Pancreas (tissue), 10 donors: Measurements from ENCODE around the gene BCAS3. TPM values are rescaled to one million over a fixed set of nuclear protein-coding genes. Genes with fewer than 3 reads are reported as not detected.

Experiments used
- ATAC-seq, 4 donors: fragments of 200-7000 bp; cut with Tn5 transposase; one replicate each; pipeline versions ENCODE4 v1.8.0 to v1.9.1; 2020; ENCODE audit warnings: mild to moderate bottlenecking in 4 of 4, moderate library complexity in 4 of 4
- DNase-seq, 6 donors: peaks; one replicate each; pipeline ENCODE4 v3.0.0-alpha.2; 2020
- FAIRE-seq: peaks from 2 replicates; lab custom pipeline; 2012; peaks lifted over from hg19 to GRCh38; lab: Jason Lieb, UNC
- H3K27ac ChIP-seq, 4 donors: fragments of 200-600 bp; sonication (generic); 1 replicate in 3 of 4; 2 replicates in 1 of 4; pipeline versions ENCODE4 v1.5.0 to v1.8.0; 2020
- H3K27me3 ChIP-seq, 4 donors: fragments of 200-600 bp; one replicate each; pipeline ENCODE4 v1.8.0; 2021
- H3K36me3 ChIP-seq, 3 donors: fragments of 200-600 bp; sonication (generic) in 1 of 3; one replicate each; pipeline versions ENCODE4 v1.5.0 to v1.8.0; 2020 to 2021
- H3K4me1 ChIP-seq, 3 donors: fragments of 200-600 bp; one replicate each; pipeline ENCODE4 v1.8.0; 2021
- H3K4me3 ChIP-seq, 4 donors: fragments of 200-600 bp; sonication (generic) in 2 of 4; one replicate each; pipeline versions ENCODE4 v1.5.0 to v1.8.0; 2020 to 2021
- H3K9me3 ChIP-seq, 4 donors: fragments of 200-600 bp; one replicate each; pipeline ENCODE4 v1.8.0; 2021
- CTCF ChIP-seq, 4 donors: fragments of 200-600 bp; sonication (generic) in 3 of 4; IDR thresholded peaks; one replicate each; pipeline versions ENCODE4 v1.5.0 to v1.8.0; 2021; ENCODE audit warnings: antibody characterized with exemption in 4 of 4
- WGBS, 2 donors: extraction: QIAGEN DNeasy Blood & Tissue Kit; methylation state at CpG; one replicate each; pipeline ENCODE4 v1.1.7; 2013; 5-methylcytosine and 5-hydroxymethylcytosine counted together
- intact Hi-C, 3 donors: fragments of 100-400 bp; cut with DNase I; formaldehyde crosslinking; loops; one replicate each; pipeline versions ENCODE4 v1.11.1 to v1.14.2; 2022
- polyA plus RNA-seq, 2 donors: library from polyadenylated mRNA; stranded (reverse); fragments of 200-250 nt; gene quantifications; one replicate each; pipeline ENCODE4 v1.2.3, GENCODE V29; 2013
- total RNA-seq, 6 donors: library from RNA; stranded (reverse); fragmentation: NEBNext Ultra II Directional in 4 of 6; extraction: Animal tissue kit (Norgen Biotek cat#: 25700) in 4 of 6; gene quantifications; one replicate each; pipeline versions ENCODE4 v1.2.1 to v1.2.4, GENCODE V29; 2021 to 2023
- donor health status: healthy with polysubstance abuse.
- donor health status: DM: no; HTN: no; CAD: no; lungs with moderate emphysema.
- donor health status: DM: no; HTN: no; CAD: no.
- donor health status: control.
- donor health status: control.
- donor health status: Bipolar disorder and iron deficiency.
- donor health status: DM: yes; HTN: yes; CAD: no.
- donor health status: DM: no; HTN: no; CAD: no.
- donor health status: DM: no; HTN: no; CAD: no.
- donor health status: DM: yes; HTN: yes; CAD: no.

BCAS3 gene
- total and polyA plus RNA-seq, 8 donors = 4.6 to 27.7 (median 13.2) TPM

- no peak overlapping the region for H3K27ac ChIP-seq
- H3K9me3 ChIP-seq = no peaks in the 10 kb centered on the region
- WGBS, 2 donors = 12 to 20% methylated on average over 1 of the region's 1 CpG
- FAIRE-seq (no peak), DNase-seq (peak in 3 of 6 donors; percentile 46 to 61 (median 54)), ATAC-seq (peak; percentile 65 to 84 (median 82))
- peaks cover 0 to 6% (median 0%) of the 10 kb centered on the region in 3 donors for H3K36me3 ChIP-seq
- H3K4me1 ChIP-seq = no peaks in the 10 kb centered on the region
- H3K4me3 ChIP-seq = no peak overlapping the region
- intact Hi-C loops = no loop called here
- no peak for TF ChIP-seq CTCF (IDR thresholded peaks at IDR 0.05)
- no peaks in the 10 kb centered on the region for H3K27me3 ChIP-seq
Measured at GRCh38 chr17:60641810-60642220, 35.8 kb upstream of the BCAS3 start.

DNA sequence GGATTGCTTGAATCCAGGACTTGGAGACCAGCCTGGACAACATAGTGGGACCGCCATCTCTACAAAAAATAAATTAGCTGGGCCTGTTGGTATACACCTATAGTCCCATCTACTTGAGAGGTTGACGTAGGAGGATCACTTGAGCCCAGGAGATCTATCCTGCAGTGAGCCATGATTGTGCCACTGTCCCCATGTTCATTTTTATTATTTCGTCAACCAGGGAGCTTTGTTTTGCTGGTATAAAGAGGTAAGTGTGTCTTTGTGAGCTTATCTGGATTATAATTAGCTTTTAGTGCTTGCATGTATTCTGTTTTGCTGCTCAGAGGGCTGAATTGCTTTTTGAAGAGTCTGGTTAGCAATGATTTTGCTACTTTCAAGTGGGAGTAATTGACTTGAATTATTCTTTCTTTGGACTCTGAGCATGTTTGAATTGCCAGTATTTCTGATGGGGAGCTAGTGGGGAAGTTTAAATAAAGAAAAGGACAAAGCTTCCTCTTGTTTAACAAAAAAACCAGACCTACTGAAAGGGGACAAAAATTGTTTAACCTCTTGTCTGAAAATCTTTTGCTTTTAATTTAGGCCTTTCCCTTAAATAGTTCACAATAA is 31.6 kb upstream of the BCAS3 start:
- no peak for TF ChIP-seq CTCF (IDR thresholded peaks at IDR 0.05)
- DNase-seq = no peak

DNA sequence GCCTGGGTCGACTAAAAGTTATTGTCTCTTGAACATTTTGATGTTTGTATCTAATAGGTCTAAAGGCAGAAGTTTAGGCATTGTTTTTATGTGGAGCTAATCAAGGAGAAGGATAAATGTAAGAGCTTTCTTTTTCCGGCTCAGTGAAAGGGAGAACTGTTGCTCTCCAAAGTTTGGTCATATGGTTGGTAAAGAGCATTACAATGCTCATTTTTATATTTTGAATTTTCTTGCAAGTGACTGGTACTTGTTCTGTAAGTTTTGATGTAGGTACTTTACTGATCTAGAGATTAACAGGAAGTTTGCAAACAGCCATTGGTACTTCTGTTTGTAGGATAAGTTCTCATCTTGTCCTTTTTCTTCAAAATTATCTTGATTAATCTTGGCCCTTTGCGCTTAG is 30.9 kb upstream of the BCAS3 start:
- FAIRE-seq (no peak), ATAC-seq (no peak), DNase-seq (no peak)
- Histone ChIP-seq H3K4me1 (no peaks in the 10 kb centered on the region), H3K4me3 (no peak overlapping the region), H3K27ac (no peak overlapping the region), H3K36me3 (peaks cover 0 to 20% (median 0%) of the 10 kb centered on the region in 3 donors), H3K27me3 (no peaks in the 10 kb centered on the region), H3K9me3 (no peaks in the 10 kb centered on the region)
- TF ChIP-seq CTCF (IDR thresholded peaks at IDR 0.05) = no peak
- intact Hi-C loops = no loop called here
- WGBS, 2 donors = 70 to 78% methylated on average over 3 of the region's 3 CpGs

More for the DNA sequence above, 31.6 kb upstream of the BCAS3 start:
- intact Hi-C loops = no loop called here
- 93 to 96% methylated on average over 3 of the region's 3 CpGs for WGBS, 2 donors
- no peak overlapping the region for H3K27ac ChIP-seq
- H3K27me3 ChIP-seq = no peaks in the 10 kb centered on the region
- peaks cover 0 to 18% (median 0%) of the 10 kb centered on the region in 3 donors for H3K36me3 ChIP-seq
- H3K4me1 ChIP-seq = no peaks in the 10 kb centered on the region
- no peak overlapping the region for H3K4me3 ChIP-seq
- no peak for ATAC-seq
- FAIRE-seq = no peak
- no peaks in the 10 kb centered on the region for H3K9me3 ChIP-seq

GRCh38 chr17:60647705-60648104 is 29.9 kb upstream of the BCAS3 start:
- Histone ChIP-seq H3K27me3 (no peaks in the 10 kb centered on the region), H3K36me3 (peaks cover 0 to 23% (median 0%) of the 10 kb centered on the region in 3 donors), H3K4me1 (no peaks in the 10 kb centered on the region), H3K27ac (no peak overlapping the region), H3K4me3 (no peak overlapping the region), H3K9me3 (no peaks in the 10 kb centered on the region)
- DNase-seq (no peak), ATAC-seq (no peak), FAIRE-seq (no peak)
- TF ChIP-seq CTCF (IDR thresholded peaks at IDR 0.05) = no peak
- intact Hi-C loops = no loop called here
- 66 to 80% methylated on average over 1 of the region's 1 CpG for WGBS, 2 donors
